GM10248 (cell line): ENCODE results near the gene SCUBE1.

Source experiments
- CTCF ChIA-PET: fragments of 300-600 bp; sonication (Branson Sonifier 250); formaldehyde crosslinking; extraction: SDS; loops from one replicate; lab custom pipeline; 2021; ENCODE audit warnings: antibody characterized with exemption; lab: Yijun Ruan, JAX
- POLR2A ChIA-PET: fragments of 350-650 bp; sonication (Branson Sonifier 250); formaldehyde crosslinking; extraction: SDS; loops from one replicate; lab custom pipeline; 2020; ENCODE audit warnings: antibody characterized with exemption; lab: Yijun Ruan, JAX
- DNase-seq: peaks from one replicate; pipeline ENCODE4 v3.0.0; 2012; ENCODE audit errors: extremely low spot score
- CTCF ChIP-seq: IDR thresholded peaks from 2 replicates; pipeline ENCODE4 v1.5.1; 2012; ENCODE audit warnings: mild to moderate bottlenecking, low read depth; ENCODE audit errors: extremely low read depth, missing control alignments, control extremely low read depth

Gene SCUBE1

GRCh38 chr22:43242627-43243026 is 100.5 kb downstream of the SCUBE1 start:
- ChIA-PET CTCF (no interaction called here), POLR2A (no interaction called here)
- no peak for TF ChIP-seq CTCF
- DNase-seq: no peak

- DNase-seq: no peak
- POLR2A ChIA-PET: no interaction called here
- CTCF ChIA-PET: no interaction called here
- TF ChIP-seq CTCF: no peak
Measured at GRCh38 chr22:43241699-43242386, 101.3 kb downstream of the SCUBE1 start.

GRCh38 chr22:43241138-43241597 is 102.0 kb downstream of the SCUBE1 start:
- DNase-seq: no peak

GRCh38 chr22:43240614-43241013 is 102.6 kb downstream of the SCUBE1 start:
- ChIA-PET POLR2A (no interaction called here), CTCF (interaction anchor here (0.7 kb wide), 1 partner anchor 106 kb away, joined by 3 read pairs; no protein-coding TSS in a partner anchor)
- DNase-seq: no peak
- TF ChIP-seq CTCF: no peak

More at GRCh38 chr22:43241138-43241597, 102.0 kb downstream of the SCUBE1 start:
- ChIA-PET CTCF (interaction anchor here (0.7 kb wide), 1 partner anchor 105 kb away, joined by 3 read pairs; no protein-coding TSS in a partner anchor), POLR2A (no interaction called here)
- TF ChIP-seq CTCF: no peak

- ChIA-PET CTCF (no interaction called here), POLR2A (no interaction called here)
- TF ChIP-seq CTCF: no peak
- no peak for DNase-seq
Measured at GRCh38 chr22:43239956-43240355, 103.2 kb downstream of the SCUBE1 start.

- POLR2A ChIA-PET: no interaction called here
- CTCF ChIA-PET: no interaction called here
- no peak for DNase-seq
- no peak for TF ChIP-seq CTCF
Measured at GRCh38 chr22:43239193-43239780, 103.9 kb downstream of the SCUBE1 start.
